Activated CD8-positive, alpha-beta memory T cell treated with anti-CD3 and anti-CD28 coated beads, Interleukin-2, amount 10 ng/mL, durations not matched to agents 7 days and 5 days (primary cell): ENCODE measurements around the gene SLC22A31. TPM values are rescaled to one million over a fixed set of nuclear protein-coding genes. Genes with fewer than 3 reads are reported as not detected.
A peak's percentile ranks its signal among the peaks of the same experiment; 100 is the strongest.
"Not testable (repeated sequence)": the region's sequence is repeated elsewhere in the genome, so short reads cannot be mapped to it uniquely, and the experiment has no call there.

Source experiments
- ATAC-seq: fragments of 150-1000 bp; cut with Tn5 transposase; one replicate; pipeline ENCODE4 v1.10.0; 2021; ENCODE audit warnings: moderate library complexity
- CTCF ChIA-PET: fragments of 350-600 bp; sonication (Branson Sonifier 250); formaldehyde crosslinking; loops from one replicate; lab custom pipeline; 2021; ENCODE audit warnings: antibody characterized with exemption; lab: Charles Lee
- DNase-seq: peaks from one replicate; pipeline ENCODE4 v3.0.0-alpha.2; 2020
- H3K27ac Mint-ChIP-seq: one replicate; pipeline ENCODE4 v1.8.0; 2021; ENCODE audit warnings: mild to moderate bottlenecking, mixed read lengths
- H3K27me3 Mint-ChIP-seq: one replicate; pipeline ENCODE4 v1.8.0; 2021; ENCODE audit warnings: mixed read lengths
- H3K36me3 Mint-ChIP-seq: one replicate; pipeline ENCODE4 v1.8.0; 2021; ENCODE audit warnings: mild to moderate bottlenecking, mixed read lengths
- H3K4me1 Mint-ChIP-seq: one replicate; pipeline ENCODE4 v1.8.0; 2021; ENCODE audit warnings: mixed read lengths
- H3K4me3 Mint-ChIP-seq: one replicate; pipeline ENCODE4 v1.8.0; 2021; ENCODE audit warnings: mild to moderate bottlenecking, moderate library complexity, mixed read lengths
- H3K9me3 Mint-ChIP-seq: one replicate; pipeline ENCODE4 v1.8.0; 2022; ENCODE audit warnings: low read depth, mixed read lengths
- total RNA-seq, 2 experiments: library from RNA; stranded (reverse); gene quantifications; one replicate each; pipeline ENCODE4 v1.2.3, GENCODE V29; 2021

The SLC22A31 gene
- total RNA-seq: not detected

GRCh38 chr16:89200124-89200849, at the start of gene SLC22A31:
SLC22A31 (minus strand) TSS chr16:89200537; CDS start chr16:89200501, 36 bp downstream.
- CTCF ChIA-PET: no interaction called here
- DNase-seq (no peak), ATAC-seq (no peak)
- H3K36me3 Mint-ChIP-seq: peaks cover 7% of the 10 kb centered on the region
- H3K27ac Mint-ChIP-seq: no peak within 1 kb of the TSS
- peaks cover 34% of the 10 kb centered on the region for H3K27me3 Mint-ChIP-seq
- H3K4me3 Mint-ChIP-seq: no peak within 1 kb of the TSS
- H3K9me3 Mint-ChIP-seq: peaks cover 4% of the 10 kb centered on the region
- peaks cover 5% of the 10 kb centered on the region for H3K4me1 Mint-ChIP-seq

GRCh38 chr16:89248196-89248982, 48.1 kb upstream of the SLC22A31 start:
- ATAC-seq: no peak
- Mint-ChIP-seq H3K9me3 (peaks cover 6% of the 10 kb centered on the region), H3K36me3 (peaks cover 9% of the 10 kb centered on the region), H3K27ac (no peak overlapping the region), H3K4me3 (peak overlapping the region; percentile 67), H3K27me3 (no peaks in the 10 kb centered on the region), H3K4me1 (peaks cover 8% of the 10 kb centered on the region)
- no peak for DNase-seq
- CTCF ChIA-PET: interaction anchor here (1.6 kb wide), 1 partner anchor 8 kb away, joined by 6 read pairs; no protein-coding TSS in a partner anchor

- peaks cover 14% of the 10 kb centered on the region for H3K4me1 Mint-ChIP-seq
- not testable (repeated sequence) for H3K27ac Mint-ChIP-seq, ATAC-seq, H3K9me3 Mint-ChIP-seq, H3K36me3 Mint-ChIP-seq, H3K27me3 Mint-ChIP-seq, DNase-seq
- H3K4me3 Mint-ChIP-seq: peak overlapping the region; percentile 67
- CTCF ChIA-PET: interaction anchor here (1.0 to 1.6 kb wide), 5 partner anchors 9 to 453 kb away, joined by 3 to 6 read pairs (median 4); no protein-coding TSS in a partner anchor
Measured at GRCh38 chr16:89247734-89248075, 47.4 kb upstream of the SLC22A31 start.

- ATAC-seq: peak; percentile 90
- peak; percentile 95 for DNase-seq
- H3K9me3 Mint-ChIP-seq: peaks cover 6% of the 10 kb centered on the region
- H3K36me3 Mint-ChIP-seq: peaks cover 9% of the 10 kb centered on the region
- H3K27me3 Mint-ChIP-seq: no peaks in the 10 kb centered on the region
- peak overlapping the region; percentile 70 for H3K27ac Mint-ChIP-seq
- H3K4me3 Mint-ChIP-seq: peak overlapping the region; percentile 67
- CTCF ChIA-PET: interaction anchor here (1.0 to 1.6 kb wide), 5 partner anchors 10 to 454 kb away, joined by 3 to 6 read pairs (median 4); no protein-coding TSS in a partner anchor
- peaks cover 16% of the 10 kb centered on the region for H3K4me1 Mint-ChIP-seq
Measured at GRCh38 chr16:89246903-89247733, 46.8 kb upstream of the SLC22A31 start.

- Mint-ChIP-seq H3K27ac (no peak overlapping the region), H3K36me3 (peaks cover 9% of the 10 kb centered on the region), H3K27me3 (no peaks in the 10 kb centered on the region), H3K4me3 (peak overlapping the region; percentile 67), H3K4me1 (peaks cover 18% of the 10 kb centered on the region), H3K9me3 (peaks cover 6% of the 10 kb centered on the region)
- no peak for ATAC-seq
- CTCF ChIA-PET: interaction anchor here (1.2 to 1.6 kb wide), 3 partner anchors 20 to 454 kb away, joined by 3 to 4 read pairs (median 4); no protein-coding TSS in a partner anchor
- no peak for DNase-seq
Measured at GRCh38 chr16:89246383-89246902, 46.1 kb upstream of the SLC22A31 start.

- ATAC-seq (no peak), DNase-seq (no peak)
- CTCF ChIA-PET: interaction anchor here (0.7 kb wide), 1 partner anchor 266 kb away, joined by 3 read pairs; no protein-coding TSS in a partner anchor
- peaks cover 2% of the 10 kb centered on the region for H3K36me3 Mint-ChIP-seq
- no peak overlapping the region for H3K4me3 Mint-ChIP-seq
- H3K27me3 Mint-ChIP-seq: no peaks in the 10 kb centered on the region
- H3K4me1 Mint-ChIP-seq: peaks cover 25% of the 10 kb centered on the region
- no peak overlapping the region for H3K27ac Mint-ChIP-seq
- peaks cover 2% of the 10 kb centered on the region for H3K9me3 Mint-ChIP-seq
Measured at GRCh38 chr16:89244754-89245153, 44.4 kb upstream of the SLC22A31 start.

- CTCF ChIA-PET: interaction anchor here (0.7 kb wide), 1 partner anchor 267 kb away, joined by 3 read pairs; no protein-coding TSS in a partner anchor
- H3K27me3 Mint-ChIP-seq, H3K9me3 Mint-ChIP-seq, H3K36me3 Mint-ChIP-seq, ATAC-seq, H3K27ac Mint-ChIP-seq, DNase-seq, H3K4me3 Mint-ChIP-seq: not testable (repeated sequence)
- peaks cover 26% of the 10 kb centered on the region for H3K4me1 Mint-ChIP-seq
Measured at GRCh38 chr16:89244264-89244663, 43.9 kb upstream of the SLC22A31 start.

- Mint-ChIP-seq H3K36me3 (peaks cover 2% of the 10 kb centered on the region), H3K4me1 (peaks cover 26% of the 10 kb centered on the region), H3K9me3 (peaks cover 3% of the 10 kb centered on the region), H3K27ac (peak overlapping the region; percentile 49), H3K4me3 (no peak overlapping the region), H3K27me3 (no peaks in the 10 kb centered on the region)
- CTCF ChIA-PET: no interaction called here
- no peak for ATAC-seq
- no peak for DNase-seq
Measured at GRCh38 chr16:89243664-89244063, 43.3 kb upstream of the SLC22A31 start.

GRCh38 chr16:89242795-89243200, 42.5 kb upstream of the SLC22A31 start:
- H3K27ac Mint-ChIP-seq: no peak overlapping the region
- CTCF ChIA-PET: no interaction called here
- peaks cover 24% of the 10 kb centered on the region for H3K4me1 Mint-ChIP-seq
- no peak overlapping the region for H3K4me3 Mint-ChIP-seq
- H3K27me3 Mint-ChIP-seq: no peaks in the 10 kb centered on the region
- peaks cover 2% of the 10 kb centered on the region for H3K36me3 Mint-ChIP-seq
- peaks cover 3% of the 10 kb centered on the region for H3K9me3 Mint-ChIP-seq
- no peak for DNase-seq
- no peak for ATAC-seq

- Mint-ChIP-seq H3K4me3 (peak overlapping the region; percentile 93), H3K9me3 (peaks cover 3% of the 10 kb centered on the region), H3K4me1 (peaks cover 21% of the 10 kb centered on the region), H3K27ac (peak overlapping the region; percentile 97), H3K36me3 (peaks cover 2% of the 10 kb centered on the region), H3K27me3 (no peaks in the 10 kb centered on the region)
- CTCF ChIA-PET: interaction anchor here (0.8 to 2.3 kb wide), 10 partner anchors 23 to 412 kb away, joined by 3 to 11 read pairs (median 4); partner anchors contain the start of gene ZNF778
- DNase-seq (peak; percentile 89), ATAC-seq (peak; percentile 81)
Measured at GRCh38 chr16:89241187-89242007, 41.1 kb upstream of the SLC22A31 start.

- DNase-seq (no peak), ATAC-seq (no peak)
- Mint-ChIP-seq H3K36me3 (peaks cover 12% of the 10 kb centered on the region), H3K27ac (peak overlapping the region; percentile 5), H3K4me3 (no peak overlapping the region), H3K4me1 (peaks cover 12% of the 10 kb centered on the region), H3K9me3 (peaks cover 3% of the 10 kb centered on the region), H3K27me3 (no peaks in the 10 kb centered on the region)
- CTCF ChIA-PET: interaction anchor here (1.3 kb wide), 1 partner anchor 21 kb away, joined by 3 read pairs; no protein-coding TSS in a partner anchor
Measured at GRCh38 chr16:89237733-89238132, 37.4 kb upstream of the SLC22A31 start.
